K562 (cell line): ENCODE measurements around the gene OCIAD2. TPM values are rescaled to one million over a fixed set of nuclear protein-coding genes. Genes with fewer than 3 reads are reported as not detected.

Source experiments
- CCNT2 ChIP-seq: IDR thresholded peaks from 2 replicates; pipeline ENCODE4 v1.6.1; 2011; ENCODE audit warnings: borderline replicate concordance, low read depth, mild to moderate bottlenecking, moderate library complexity, mixed read lengths, low read length; ENCODE audit not compliant: insufficient read length; ENCODE audit errors: extremely low read depth
- FOXM1 ChIP-seq, 2 experiments: fragments of 450-650 bp in 1 of 2; sonication (generic) in 1 of 2; formaldehyde crosslinking in 1 of 2; IDR thresholded peaks; 2 replicates each; pipeline versions ENCODE4 v1.6.1 to v1.9.0; 2017 to 2022; ENCODE audit warnings: low read depth in 2 of 2, mild to moderate bottlenecking in 2 of 2, missing genetic modification reagents in 1 of 2, moderate library complexity in 1 of 2
- GATA2 ChIP-seq: sonication (generic); formaldehyde crosslinking; IDR thresholded peaks from 2 replicates; pipeline ENCODE4 v1.4.0; 2020; ENCODE audit warnings: mild to moderate bottlenecking, missing genetic modification reagents
- GATAD2A ChIP-seq: fragments of 450-650 bp; IDR thresholded peaks from 2 replicates; pipeline ENCODE4 v1.6.1; 2017
- HDAC3 ChIP-seq: fragments of 450-650 bp; IDR thresholded peaks from 2 replicates; pipeline ENCODE4 v1.6.1; 2018; ENCODE audit warnings: borderline replicate concordance, mild to moderate bottlenecking, moderate library complexity; ENCODE audit not compliant: partially characterized antibody
- KLF10 ChIP-seq: fragments of 250-450 bp; sonication (Bioruptor Pico); IDR thresholded peaks from 2 replicates; pipeline ENCODE4 v1.6.1; 2021; ENCODE audit warnings: matching md5 sums
- MTA2 ChIP-seq: fragments of 450-650 bp; IDR thresholded peaks from 2 replicates; pipeline ENCODE4 v1.6.1; 2016; ENCODE audit warnings: low read depth
- MTF1 ChIP-seq: fragments of 250-450 bp; sonication (Bioruptor Pico); IDR thresholded peaks from 2 replicates; pipeline ENCODE4 v1.9.0; 2021; ENCODE audit warnings: moderate library complexity, mild to moderate bottlenecking, inconsistent platforms, borderline replicate concordance
- NFE2 ChIP-seq: IDR thresholded peaks from 2 replicates; pipeline ENCODE4 v1.6.1; 2014; ENCODE audit warnings: antibody characterized with exemption, low read depth
- NFIC ChIP-seq: fragments of 450-650 bp; IDR thresholded peaks from 2 replicates; pipeline ENCODE4 v1.6.1; 2017; ENCODE audit warnings: mild to moderate bottlenecking, inconsistent platforms
- SP1 ChIP-seq: sonication (generic); formaldehyde crosslinking; IDR thresholded peaks from 2 replicates; pipeline ENCODE4 v1.8.1; 2022; ENCODE audit warnings: mild to moderate bottlenecking, missing genetic modification reagents
- SRF ChIP-seq, 2 experiments: fragments of 250-450, 450-650 bp in 1 of 2; sonication (Bioruptor Pico) in 1 of 2; sonication (generic) in 1 of 2; formaldehyde crosslinking; IDR thresholded peaks; 2 replicates each; pipeline versions ENCODE4 v1.5.0 to v1.5.1; 2020 to 2022; ENCODE audit warnings: mild to moderate bottlenecking in 1 of 2, missing genetic modification reagents in 1 of 2
- USF2 ChIP-seq: sonication (generic); formaldehyde crosslinking; IDR thresholded peaks from 2 replicates; pipeline ENCODE4 v1.5.0; 2020; ENCODE audit warnings: missing genetic modification reagents
- XRCC4 ChIP-seq: IDR thresholded peaks from one replicate; pipeline ENCODE4 v1.6.1; 2011; ENCODE audit not compliant: insufficient read depth, insufficient read length; ENCODE audit errors: extremely low read depth
- YBX1 ChIP-seq: fragments of 450-650 bp; IDR thresholded peaks from 2 replicates; pipeline ENCODE4 v1.7.1; 2016; ENCODE audit warnings: mild to moderate bottlenecking
- ZBTB8A ChIP-seq: fragments of 450-650 bp; IDR thresholded peaks from 2 replicates; pipeline ENCODE4 v1.6.1; 2018; ENCODE audit warnings: mild to moderate bottlenecking, moderate library complexity; ENCODE audit not compliant: partially characterized antibody
- ZNF407 ChIP-seq: fragments of 450-650 bp; IDR thresholded peaks from 2 replicates; pipeline ENCODE4 v1.6.1; 2016; ENCODE audit warnings: low read depth
- ZNF41 ChIP-seq: fragments of 250-450 bp; sonication (Bioruptor Pico); conservative IDR thresholded peaks from 2 replicates; pipeline ENCODE4 v1.4.0; 2020; ENCODE audit warnings: mild to moderate bottlenecking
- ZNF436 ChIP-seq: fragments of 250-450, 450-650 bp; sonication (Bioruptor Pico); formaldehyde crosslinking; IDR thresholded peaks from 2 replicates; pipeline ENCODE4 v1.7.0; 2020; ENCODE audit warnings: mild to moderate bottlenecking
- polyA plus RNA-seq, 8 experiments: library from polyadenylated mRNA; depleted of rRNA in 4 of 8; stranded (reverse) in 5 of 8; unstranded in 3 of 8; fragments of >200 nt; fragmentation: Nextera tagmentation in 2 of 8; fragmentation: Illumina TruSeq in 1 of 8; extraction: Ambion mirVana in 2 of 8; extraction: Trizol in 1 of 8; gene quantifications; 2 replicates each; pipeline versions ENCODE4 v1.2.1 to v1.2.3, GENCODE V29; 2011 to 2014; ENCODE audit warnings: inconsistent platforms in 1 of 8, missing spikeins in 1 of 8
- total RNA-seq, 7 experiments: library from RNA; depleted of rRNA in 6 of 7; stranded (reverse); fragments of >200 nt in 6 of 7; fragmentation: Illumina TruSeq in 2 of 7; extraction: Trizol in 2 of 7; gene quantifications; 2 replicates each; pipeline versions ENCODE4 v1.2.1 to v1.2.3, GENCODE V29; 2011 to 2021; ENCODE audit warnings: low replicate concordance in 1 of 7

OCIAD2 gene
- total and polyA plus RNA-seq, 9 of the 15 experiments (the other 6 are each of a cell fraction or from before 2014, with no cell fraction given): 0.11 to 0.98 TPM; not detected in 7

GRCh38 chr4:48853604-48854394 lies 52.8 kb downstream of the OCIAD2 start (continued):
- TF ChIP-seq NFIC (peak; percentile 45; the same call in 1 of the 2 replicates), GATAD2A (peak; percentile 70; the same call in 1 of the 2 replicates), ZNF407 (no peak), FOXM1 (IDR thresholded peaks at IDR 0.05; ENCODE audit: low read depth) (peak; percentile 64; the same call in 1 of the 2 replicates), FOXM1 (CRISPR knock-in tag; IDR thresholded peaks at IDR 0.05; ENCODE audit: low read depth) (no peak), SRF (CRISPR knock-in tag; IDR thresholded peaks at IDR 0.05) (no peak), KLF10 (CRISPR knock-in tag) (no peak), ZNF41 (no peak), HDAC3 (peak; percentile 39), XRCC4 (no peak), YBX1 (no peak), ZNF436 (CRISPR knock-in tag) (no peak), NFE2 (0 out of 2 replicates have a peak, but pooled peaks have one; percentile 6), ZBTB8A (no peak), USF2 (no peak), SP1 (CRISPR knock-in tag) (0 out of 2 replicates have a peak, but pooled peaks have one; percentile 19), MTF1 (CRISPR knock-in tag) (no peak), GATA2 (peak; percentile 60), CCNT2 (peak; percentile 78), MTA2 (peak; percentile 84)
